SJCRH30 (cell line): ENCODE results near the gene AAMP. TPM values are rescaled to one million over a fixed set of nuclear protein-coding genes. Genes with fewer than 3 reads are reported as not detected.
A peak's percentile ranks its signal among the peaks of the same experiment; 100 is the strongest.
"Not testable (repeated sequence)": the region's sequence is repeated elsewhere in the genome, so short reads cannot be mapped to it uniquely, and the experiment has no call there.

Source experiments
- DNase-seq, 2 experiments: peaks; one replicate each; pipeline ENCODE4 v3.0.0-alpha.2; 2015 to 2020
- H3K27ac ChIP-seq: fragments of 250-450 bp; sonication (Bioruptor Pico); 2 replicates; pipeline ENCODE4 v1.5.1; 2020; ENCODE audit warnings: mild to moderate bottlenecking, moderate library complexity
- H3K27me3 ChIP-seq: fragments of 250-450 bp; sonication (Bioruptor Pico); 2 replicates; pipeline ENCODE4 v1.5.1; 2020; ENCODE audit warnings: mild to moderate bottlenecking, moderate library complexity
- H3K36me3 ChIP-seq: fragments of 250-450 bp; sonication (Bioruptor Pico); 2 replicates; pipeline ENCODE4 v1.5.1; 2020; ENCODE audit warnings: mild to moderate bottlenecking, moderate library complexity
- H3K4me1 ChIP-seq: fragments of 250-450 bp; sonication (Bioruptor Pico); 2 replicates; pipeline ENCODE4 v1.5.1; 2020; ENCODE audit warnings: mild to moderate bottlenecking, moderate library complexity
- H3K4me3 ChIP-seq: fragments of 250-450 bp; sonication (Bioruptor Pico); 2 replicates; pipeline ENCODE4 v1.5.1; 2020; ENCODE audit warnings: mild to moderate bottlenecking, moderate library complexity
- H3K9me3 ChIP-seq: fragments of 250-450 bp; sonication (Bioruptor Pico); replicated peaks from 2 replicates; pipeline ENCODE4 v1.5.1; 2020; ENCODE audit warnings: mild to moderate bottlenecking, moderate library complexity
- total RNA-seq: library from RNA; depleted of rRNA; stranded (reverse); fragments of >200 nt; shearing (Covaris generic); gene quantifications from 2 replicates; pipeline ENCODE4 v1.2.3, GENCODE V29; 2014

Gene AAMP
- total RNA-seq, 1 experiment from 2014 or later, result 125 TPM

DNA sequence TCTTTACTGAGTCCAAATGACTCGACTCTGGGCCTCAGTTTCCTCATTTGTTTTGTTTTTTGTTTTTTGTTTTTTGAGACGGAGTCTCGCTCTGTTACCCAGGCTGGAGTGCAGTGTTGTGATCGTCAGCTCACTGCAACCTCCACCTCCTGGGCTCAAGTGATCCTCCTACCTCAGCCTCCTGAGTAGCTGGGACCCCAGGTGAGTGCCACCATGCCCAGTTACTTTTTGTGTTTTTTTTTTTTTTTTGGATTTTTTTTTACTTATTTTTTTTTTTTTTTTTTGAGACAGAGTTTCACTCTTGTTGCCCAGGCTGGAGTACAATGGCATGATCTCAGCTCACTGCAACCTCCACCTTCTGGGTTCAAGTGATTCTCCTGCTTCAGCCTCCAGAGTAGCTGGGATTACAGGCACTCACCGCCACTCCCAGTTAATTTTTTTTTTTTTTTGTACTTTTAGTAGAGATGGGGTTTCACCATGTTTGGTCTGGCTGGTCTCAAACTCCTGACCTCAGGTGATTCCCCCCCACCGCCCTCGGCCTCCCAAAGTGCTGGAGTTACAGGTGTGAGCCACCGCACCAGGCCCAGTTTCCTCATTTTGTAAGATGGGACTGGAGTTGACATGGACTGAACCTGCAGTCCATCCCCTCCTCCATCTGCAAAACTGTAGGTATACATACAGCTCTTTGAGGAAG lies 3.4 kb upstream of the AAMP start:
- not testable (repeated sequence) for DNase-seq, H3K4me1 ChIP-seq, H3K27me3 ChIP-seq, H3K9me3 ChIP-seq, H3K27ac ChIP-seq, H3K4me3 ChIP-seq, H3K36me3 ChIP-seq

DNA sequence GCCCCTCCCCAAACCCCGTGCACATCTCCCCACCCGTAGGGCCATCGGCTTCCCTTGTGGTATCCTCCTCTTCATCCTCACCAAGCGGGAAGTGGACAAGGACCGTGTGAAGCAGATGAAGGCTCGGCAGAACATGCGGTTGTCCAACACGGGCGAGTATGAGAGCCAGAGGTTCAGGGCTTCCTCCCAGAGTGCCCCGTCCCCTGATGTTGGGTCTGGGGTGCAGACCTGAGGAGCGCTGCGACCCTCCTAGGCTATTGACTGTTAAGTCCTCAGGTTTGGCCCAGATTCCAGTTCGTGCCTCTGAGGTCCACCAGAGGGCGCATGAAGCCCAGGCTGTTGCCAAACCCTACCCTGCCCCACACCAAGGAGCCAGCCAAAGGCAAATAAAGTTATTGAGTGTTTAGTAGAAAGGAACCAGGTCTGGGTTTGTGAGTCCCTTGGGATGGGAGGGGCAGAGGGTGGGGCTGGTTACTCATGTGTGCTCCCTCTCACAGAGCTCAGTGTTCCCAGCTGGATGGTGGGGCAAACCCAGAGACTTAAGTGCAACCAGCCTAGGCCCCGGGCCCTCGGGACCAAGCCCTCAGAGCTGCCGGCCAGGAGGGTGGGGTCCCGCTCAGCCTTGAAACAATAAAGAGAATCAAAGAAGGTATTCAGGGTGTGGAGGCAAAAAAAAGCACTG lies 2.7 kb upstream of the AAMP start:
- no peak overlapping the region for H3K4me3 ChIP-seq
- peaks cover 9% of the 10 kb centered on the region; the same call in 1 of the 2 replicates for H3K36me3 ChIP-seq
- no peak overlapping the region for H3K27ac ChIP-seq
- H3K27me3 ChIP-seq, result no peaks in the 10 kb centered on the region
- peaks cover 6% of the 10 kb centered on the region for H3K4me1 ChIP-seq
- H3K9me3 ChIP-seq, result no peaks in the 10 kb centered on the region
- DNase-seq, result peak; percentile 87 to 88

GRCh38 chr2:218271865-218272530 lies 2.1 kb upstream of the AAMP start:
- no peak overlapping the region for H3K4me3 ChIP-seq
- no peak for DNase-seq
- H3K36me3 ChIP-seq, result peaks cover 9% of the 10 kb centered on the region; the same call in 1 of the 2 replicates
- peaks cover 6% of the 10 kb centered on the region for H3K4me1 ChIP-seq
- H3K27me3 ChIP-seq, result no peaks in the 10 kb centered on the region
- no peak overlapping the region for H3K27ac ChIP-seq
- no peaks in the 10 kb centered on the region for H3K9me3 ChIP-seq

GRCh38 chr2:218271487-218271797 lies 1.5 kb upstream of the AAMP start:
- Histone ChIP-seq H3K27ac (no peak overlapping the region), H3K36me3 (peaks cover 12% of the 10 kb centered on the region; the same call in 1 of the 2 replicates), H3K27me3 (no peaks in the 10 kb centered on the region), H3K4me3 (peak overlapping the region; percentile 70), H3K4me1 (peaks cover 6% of the 10 kb centered on the region), H3K9me3 (no peaks in the 10 kb centered on the region)
- DNase-seq, result no peak

GRCh38 chr2:218270721-218271486 lies 967 bp upstream of the AAMP start:
- Histone ChIP-seq H3K27ac (peak overlapping the region; percentile 42), H3K4me1 (peaks cover 6% of the 10 kb centered on the region), H3K36me3 (peaks cover 12% of the 10 kb centered on the region), H3K27me3 (no peaks in the 10 kb centered on the region), H3K4me3 (peak overlapping the region; percentile 70), H3K9me3 (no peaks in the 10 kb centered on the region)
- no peak for DNase-seq

DNA sequence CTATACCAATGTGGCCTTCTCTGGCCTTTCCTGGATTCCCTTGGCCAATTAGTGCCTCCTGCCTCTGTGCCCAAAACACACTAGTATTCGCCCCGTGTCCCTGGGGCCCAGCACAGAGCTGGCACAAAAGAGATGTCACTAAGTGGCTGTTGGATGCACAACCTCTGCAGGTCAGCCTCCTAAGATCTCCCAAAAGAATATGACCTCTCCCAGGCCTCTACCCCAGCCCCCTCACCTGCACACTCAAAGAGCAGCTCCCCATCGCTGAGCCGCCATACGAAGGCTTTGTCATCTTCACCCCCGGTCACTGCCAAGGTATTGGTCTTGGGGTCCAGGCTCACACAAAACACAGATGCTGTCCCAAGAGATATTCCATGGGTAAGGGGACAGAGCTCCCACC lies 2.7 kb downstream of the AAMP start:
- H3K9me3 ChIP-seq, result no peaks in the 10 kb centered on the region
- peaks cover 6% of the 10 kb centered on the region for H3K4me1 ChIP-seq
- H3K36me3 ChIP-seq, result peaks cover 6% of the 10 kb centered on the region
- H3K27me3 ChIP-seq, result no peaks in the 10 kb centered on the region
- no peak overlapping the region for H3K27ac ChIP-seq
- H3K4me3 ChIP-seq, result no peak overlapping the region
- no peak for DNase-seq

DNA sequence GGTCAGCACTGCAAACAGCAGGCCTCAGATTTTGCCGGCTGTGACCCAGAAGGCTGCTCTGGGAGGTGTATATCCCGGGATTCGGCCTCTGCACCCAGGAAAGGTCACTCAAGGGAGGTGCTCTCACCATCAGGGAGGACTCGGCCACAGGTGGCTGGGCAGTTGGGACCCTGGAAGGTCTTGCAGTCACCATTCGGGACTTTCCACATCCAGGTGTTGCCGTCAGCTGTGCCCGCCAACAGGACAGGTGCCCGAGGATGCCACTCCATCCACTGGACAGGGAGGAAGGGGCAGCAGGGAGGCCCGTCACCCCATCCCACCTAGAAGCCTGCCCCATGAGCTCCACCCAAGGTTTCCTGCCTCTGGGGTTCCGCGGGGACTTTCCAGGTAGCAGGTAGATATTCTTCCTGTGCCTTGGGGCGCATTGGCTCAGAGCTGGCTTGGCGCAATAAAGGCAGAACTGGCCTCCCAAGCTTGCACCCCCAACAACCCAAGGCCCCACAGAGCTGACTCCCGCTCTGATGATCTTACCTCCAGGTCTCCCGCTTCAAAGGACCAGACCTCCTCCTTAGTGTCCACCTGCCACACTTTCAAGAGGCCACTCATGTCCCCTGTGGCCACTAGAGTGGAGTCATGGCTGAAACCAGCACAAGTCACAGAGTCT lies 3.5 kb downstream of the AAMP start:
- no peaks in the 10 kb centered on the region for H3K9me3 ChIP-seq

GRCh38 chr2:218265626-218266025 lies 4.3 kb downstream of the AAMP start:
- DNase-seq, result no peak
- Histone ChIP-seq H3K36me3 (peaks cover 6% of the 10 kb centered on the region), H3K4me1 (peaks cover 14% of the 10 kb centered on the region; the same call in 1 of the 2 replicates), H3K27me3 (no peaks in the 10 kb centered on the region), H3K4me3 (no peak overlapping the region), H3K9me3 (no peaks in the 10 kb centered on the region), H3K27ac (no peak overlapping the region)

More for the DNA sequence above, 3.5 kb downstream of the AAMP start:
- Histone ChIP-seq H3K27ac (no peak overlapping the region), H3K4me1 (peaks cover 11% of the 10 kb centered on the region), H3K27me3 (no peaks in the 10 kb centered on the region), H3K36me3 (peaks cover 6% of the 10 kb centered on the region), H3K4me3 (no peak overlapping the region)
- no peak for DNase-seq

- no peak overlapping the region for H3K27ac ChIP-seq
- peaks cover 18% of the 10 kb centered on the region; the same call in 1 of the 2 replicates for H3K4me1 ChIP-seq
- no peaks in the 10 kb centered on the region for H3K9me3 ChIP-seq
- no peaks in the 10 kb centered on the region for H3K27me3 ChIP-seq
- no peak for DNase-seq
- H3K4me3 ChIP-seq, result no peak overlapping the region
- peaks cover 6% of the 10 kb centered on the region for H3K36me3 ChIP-seq
These were observed 5.0 kb downstream of the AAMP start for GRCh38 chr2:218264773-218265561.

DNA sequence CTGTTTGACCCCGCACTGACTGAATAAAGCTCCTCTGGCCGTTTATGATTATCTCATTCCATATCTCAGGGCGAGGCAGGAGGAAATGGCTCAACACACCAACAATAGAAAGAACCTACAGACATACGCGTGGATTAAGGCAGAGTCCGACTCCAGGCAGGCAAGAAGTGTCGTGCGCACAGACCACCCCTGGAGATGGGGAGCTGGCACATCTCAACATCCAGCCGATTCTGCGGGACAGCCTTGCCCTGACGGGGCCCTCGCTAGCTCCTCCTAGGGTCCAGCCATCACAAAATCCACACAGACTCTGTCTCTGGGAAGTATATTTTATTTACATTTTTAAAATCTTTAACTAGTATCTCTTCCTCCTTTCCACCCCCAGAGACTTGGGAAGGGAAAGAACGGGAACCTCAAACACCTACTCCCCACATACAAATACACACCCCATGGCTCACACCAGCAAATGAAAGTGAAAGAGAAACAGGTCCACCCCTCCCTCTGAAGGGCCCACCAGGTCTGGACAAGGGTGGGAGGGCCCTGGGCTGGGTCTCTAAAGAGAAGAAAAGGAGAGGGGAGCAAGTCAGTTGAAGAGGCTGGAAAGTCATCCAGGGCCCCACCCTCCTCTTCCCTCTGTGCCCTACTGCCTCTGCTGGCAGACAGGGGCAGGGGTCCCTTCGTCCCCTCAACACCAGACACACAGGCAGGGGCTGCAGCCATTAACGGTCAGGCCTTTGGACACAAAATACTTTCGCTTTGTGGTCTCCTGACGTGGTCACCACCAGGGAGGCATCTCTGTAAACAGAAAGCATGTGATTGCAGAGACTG lies 5.9 kb downstream of the AAMP start:
- Histone ChIP-seq H3K4me1 (peaks cover 18% of the 10 kb centered on the region; the same call in 1 of the 2 replicates), H3K36me3 (peaks cover 6% of the 10 kb centered on the region), H3K9me3 (no peaks in the 10 kb centered on the region), H3K4me3 (no peak overlapping the region), H3K27ac (no peak overlapping the region), H3K27me3 (no peaks in the 10 kb centered on the region)
- no peak for DNase-seq

- H3K27me3 ChIP-seq, result no peaks in the 10 kb centered on the region
- DNase-seq, result no peak
- no peaks in the 10 kb centered on the region for H3K9me3 ChIP-seq
- H3K36me3 ChIP-seq, result peaks cover 6% of the 10 kb centered on the region
- no peak overlapping the region for H3K27ac ChIP-seq
- no peak overlapping the region for H3K4me3 ChIP-seq
- peaks cover 18% of the 10 kb centered on the region; the same call in 1 of the 2 replicates for H3K4me1 ChIP-seq
These were observed 7.0 kb downstream of the AAMP start for GRCh38 chr2:218262631-218263586.

GRCh38 chr2:218262237-218262600 lies 7.7 kb downstream of the AAMP start:
- no peaks in the 10 kb centered on the region for H3K9me3 ChIP-seq
- H3K36me3 ChIP-seq, result peaks cover 6% of the 10 kb centered on the region
- peak overlapping the region; percentile 30; the same call in 1 of the 2 replicates for H3K27ac ChIP-seq
- H3K27me3 ChIP-seq, result no peaks in the 10 kb centered on the region
- DNase-seq, result peak in 1 of 2 experiments; percentile 40
- no peak overlapping the region for H3K4me3 ChIP-seq
- peaks cover 18% of the 10 kb centered on the region; the same call in 1 of the 2 replicates for H3K4me1 ChIP-seq
